Heart left ventricle (tissue), 13 donors: Measurements from ENCODE around the gene STEEP1.
"Not testable (repeated sequence)": the region's sequence is repeated elsewhere in the genome, so short reads cannot be mapped to it uniquely, and the experiment has no call there.

ENCODE experiments used
- POLR2A ChIP-seq, 2 donors: fragments of 450-650 bp; IDR thresholded peaks; one replicate each; pipeline ENCODE4 v1.6.1; 2017; ENCODE audit warnings: antibody characterized with exemption in 2 of 2, mild to moderate bottlenecking in 2 of 2, moderate library complexity in 2 of 2
- TF ChIP-seq, protein P1 (sequence below), 12 donors: fragments of 200-600 bp; sonication (generic) in 4 of 12; IDR thresholded peaks; one replicate each; pipeline versions ENCODE4 v1.5.0 to v1.8.0; 2018 to 2022; ENCODE audit warnings: antibody characterized with exemption in 12 of 12, mild to moderate bottlenecking in 5 of 12
- donor health status: ischemic (EF 13 %, LVEDD 7.1; RV severe dilation, severe dysfunction).
- donor health status: DM: no; HTN: yes; CAD: no.
- donor health status: DM: no; HTN: no; CAD: no.
- donor health status: ischemic (EF 25% LVEDD 6.9; RV normal size, moderate dysfunction).
- donor health status: ischemic (EF 25% LVEDD 5.7; RV mildly dilated, moderate dysfunction).
- donor health status: ischemic (EF 35%, LVEDD 5.7; RV mildly dilated, moderate dysfunction).
- donor health status: nonischemic (EF 11% LVEDD 7.7; RV severe dilation, severe dysfunction).
- donor health status: DM: yes; HTN: yes; CAD: no.
- donor health status: PGD.
- donor health status: ischemic (EF 29% LVEDD 5.4; RV normal size, mild dysfunction).
- donor health status: nonischemic (EF 23%, LVEDD 6.1; RV moderate dilation, normal function).

DNA sequence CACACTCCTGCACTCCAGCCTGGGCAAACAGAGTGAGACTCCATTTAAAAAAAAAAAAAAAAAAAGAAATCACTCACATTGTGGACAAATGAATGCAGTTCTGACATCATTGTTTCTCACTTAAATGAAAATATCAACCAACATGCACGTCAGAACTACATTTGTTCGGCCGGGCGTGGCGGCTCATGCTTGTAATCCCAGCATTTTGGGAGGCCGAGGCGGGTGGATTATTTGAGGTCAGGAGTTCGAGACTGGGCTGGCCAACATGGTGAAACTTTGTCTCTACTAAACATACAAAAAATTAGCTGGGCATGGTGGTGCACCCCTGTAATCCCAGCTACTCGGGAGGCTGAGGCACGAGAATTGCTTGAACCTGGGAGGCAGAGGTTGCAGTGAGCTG, 60.1 kb downstream of the STEEP1 start:
- TF ChIP-seq, protein P1, sequence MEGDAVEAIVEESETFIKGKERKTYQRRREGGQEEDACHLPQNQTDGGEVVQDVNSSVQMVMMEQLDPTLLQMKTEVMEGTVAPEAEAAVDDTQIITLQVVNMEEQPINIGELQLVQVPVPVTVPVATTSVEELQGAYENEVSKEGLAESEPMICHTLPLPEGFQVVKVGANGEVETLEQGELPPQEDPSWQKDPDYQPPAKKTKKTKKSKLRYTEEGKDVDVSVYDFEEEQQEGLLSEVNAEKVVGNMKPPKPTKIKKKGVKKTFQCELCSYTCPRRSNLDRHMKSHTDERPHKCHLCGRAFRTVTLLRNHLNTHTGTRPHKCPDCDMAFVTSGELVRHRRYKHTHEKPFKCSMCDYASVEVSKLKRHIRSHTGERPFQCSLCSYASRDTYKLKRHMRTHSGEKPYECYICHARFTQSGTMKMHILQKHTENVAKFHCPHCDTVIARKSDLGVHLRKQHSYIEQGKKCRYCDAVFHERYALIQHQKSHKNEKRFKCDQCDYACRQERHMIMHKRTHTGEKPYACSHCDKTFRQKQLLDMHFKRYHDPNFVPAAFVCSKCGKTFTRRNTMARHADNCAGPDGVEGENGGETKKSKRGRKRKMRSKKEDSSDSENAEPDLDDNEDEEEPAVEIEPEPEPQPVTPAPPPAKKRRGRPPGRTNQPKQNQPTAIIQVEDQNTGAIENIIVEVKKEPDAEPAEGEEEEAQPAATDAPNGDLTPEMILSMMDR (IDR thresholded peaks at IDR 0.05): not testable (repeated sequence)
- TF ChIP-seq POLR2A (IDR thresholded peaks at IDR 0.05): not testable (repeated sequence)
